Testis (tissue), 2 donors: ENCODE results near the gene GBF1.

Source experiments
- POLR2A ChIP-seq: fragments of 450-650 bp; IDR thresholded peaks from one replicate; pipeline ENCODE4 v1.6.1; 2017; ENCODE audit warnings: antibody characterized with exemption, mild to moderate bottlenecking, moderate library complexity
- TF ChIP-seq, protein P1 (sequence below), 3 experiments: fragments of 450-650 bp in 2 of 3; fragments of 200-600 bp in 1 of 3; sonication (generic) in 1 of 3; IDR thresholded peaks; one replicate each; pipeline ENCODE4 v1.5.1; 2016 to 2019; ENCODE audit warnings: antibody characterized with exemption in 3 of 3, mild to moderate bottlenecking in 2 of 3, moderate library complexity in 1 of 3

DNA sequence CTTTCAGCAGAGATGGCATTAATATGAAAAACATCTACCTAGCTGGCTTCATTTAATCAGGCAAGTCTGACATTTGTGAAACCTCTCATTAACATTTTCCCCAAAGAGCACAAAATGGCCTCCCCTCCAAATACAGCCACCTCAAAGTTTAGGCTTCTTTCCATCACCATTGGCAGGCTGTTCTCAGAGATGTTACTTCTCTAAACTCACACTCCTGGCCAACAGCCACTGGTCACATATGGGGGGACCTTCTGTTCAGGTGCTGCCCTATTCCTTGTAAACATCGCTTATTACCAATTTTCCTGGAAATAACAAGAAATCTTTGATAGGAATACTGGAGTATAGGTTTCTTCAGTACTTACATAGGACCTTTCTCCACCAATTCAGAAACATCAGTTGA lies 69.5 kb downstream of the GBF1 start:
- TF ChIP-seq, protein P1, sequence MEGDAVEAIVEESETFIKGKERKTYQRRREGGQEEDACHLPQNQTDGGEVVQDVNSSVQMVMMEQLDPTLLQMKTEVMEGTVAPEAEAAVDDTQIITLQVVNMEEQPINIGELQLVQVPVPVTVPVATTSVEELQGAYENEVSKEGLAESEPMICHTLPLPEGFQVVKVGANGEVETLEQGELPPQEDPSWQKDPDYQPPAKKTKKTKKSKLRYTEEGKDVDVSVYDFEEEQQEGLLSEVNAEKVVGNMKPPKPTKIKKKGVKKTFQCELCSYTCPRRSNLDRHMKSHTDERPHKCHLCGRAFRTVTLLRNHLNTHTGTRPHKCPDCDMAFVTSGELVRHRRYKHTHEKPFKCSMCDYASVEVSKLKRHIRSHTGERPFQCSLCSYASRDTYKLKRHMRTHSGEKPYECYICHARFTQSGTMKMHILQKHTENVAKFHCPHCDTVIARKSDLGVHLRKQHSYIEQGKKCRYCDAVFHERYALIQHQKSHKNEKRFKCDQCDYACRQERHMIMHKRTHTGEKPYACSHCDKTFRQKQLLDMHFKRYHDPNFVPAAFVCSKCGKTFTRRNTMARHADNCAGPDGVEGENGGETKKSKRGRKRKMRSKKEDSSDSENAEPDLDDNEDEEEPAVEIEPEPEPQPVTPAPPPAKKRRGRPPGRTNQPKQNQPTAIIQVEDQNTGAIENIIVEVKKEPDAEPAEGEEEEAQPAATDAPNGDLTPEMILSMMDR (IDR thresholded peaks at IDR 0.05): no peak
- TF ChIP-seq POLR2A: no peak
